Fibroblast of pulmonary artery (primary cell): ENCODE measurements around the gene TRAF1.
"Not testable (repeated sequence)": the region's sequence is repeated elsewhere in the genome, so short reads cannot be mapped to it uniquely, and the experiment has no call there.

ENCODE experiments used
- DNase-seq: peaks from one replicate; pipeline ENCODE4 v3.0.0-alpha.2; 2010; ENCODE audit warnings: low read depth
- H3K4me3 ChIP-seq: replicated peaks from 2 replicates; pipeline ENCODE4 v1.5.1; 2011; ENCODE audit warnings: low read depth, mild to moderate bottlenecking, control low read depth, low read length, moderate library complexity
- CTCF ChIP-seq: IDR thresholded peaks from 2 replicates; pipeline ENCODE4 v1.5.1; 2011; ENCODE audit warnings: mild to moderate bottlenecking, control low read depth, low read length, inconsistent platforms; ENCODE audit errors: missing control alignments

Gene TRAF1

GRCh38 chr9:120926397-120926928 is at the start of gene TRAF1:
Gene TRAF1, minus strand, starts transcription at chr9:120926796. Its CDS starts 721 bp downstream, at chr9:120926075.
- no peak for DNase-seq
- no peak within 1 kb of the TSS for H3K4me3 ChIP-seq

GRCh38 chr9:120974921-120975320 is 48.3 kb upstream of the TRAF1 start:
- no peak for DNase-seq
- no peak overlapping the region for H3K4me3 ChIP-seq
- no peak for TF ChIP-seq CTCF

More at GRCh38 chr9:120926397-120926928, at the start of gene TRAF1:
- TF ChIP-seq CTCF: no peak

- peak; percentile 56 for DNase-seq
- H3K4me3 ChIP-seq: no peak overlapping the region
- no peak for TF ChIP-seq CTCF
These were observed 47.6 kb upstream of the TRAF1 start for GRCh38 chr9:120974181-120974580.

GRCh38 chr9:120971938-120972337 is 45.3 kb upstream of the TRAF1 start:
- DNase-seq: no peak
- no peak overlapping the region for H3K4me3 ChIP-seq
- no peak for TF ChIP-seq CTCF

- DNase-seq, H3K4me3 ChIP-seq: not testable (repeated sequence)
These were observed 44.9 kb upstream of the TRAF1 start for GRCh38 chr9:120971471-120971870.

- DNase-seq: no peak
- no peak for TF ChIP-seq CTCF
- H3K4me3 ChIP-seq: no peak overlapping the region
These were observed 43.6 kb upstream of the TRAF1 start for GRCh38 chr9:120970244-120970643.

- no peak for DNase-seq
- TF ChIP-seq CTCF: no peak
- H3K4me3 ChIP-seq: no peak overlapping the region
These were observed 39.4 kb upstream of the TRAF1 start for GRCh38 chr9:120966013-120966369.
